Adrenal gland (tissue), 5 donors: ENCODE measurements around the gene ST6GALNAC4.

ENCODE experiments used
- CTCF ChIP-seq, 6 experiments: fragments of 450-650 bp in 4 of 6; fragments of 200-600 bp in 2 of 6; sonication (generic) in 1 of 6; IDR thresholded peaks; 1 replicate in 5 of 6; 2 replicates in 1 of 6; pipeline versions ENCODE4 v1.5.1 to v1.8.0; 2016 to 2021; ENCODE audit warnings: antibody characterized with exemption in 6 of 6, mild to moderate bottlenecking in 2 of 6, moderate library complexity in 1 of 6
- POLR2A ChIP-seq, 2 donors: fragments of 450-650 bp; IDR thresholded peaks; one replicate each; pipeline ENCODE4 v1.6.1; 2017; ENCODE audit warnings: antibody characterized with exemption in 2 of 2, mild to moderate bottlenecking in 2 of 2, moderate library complexity in 1 of 2
- donor health status: DM: no; HTN: no; CAD: no.

DNA sequence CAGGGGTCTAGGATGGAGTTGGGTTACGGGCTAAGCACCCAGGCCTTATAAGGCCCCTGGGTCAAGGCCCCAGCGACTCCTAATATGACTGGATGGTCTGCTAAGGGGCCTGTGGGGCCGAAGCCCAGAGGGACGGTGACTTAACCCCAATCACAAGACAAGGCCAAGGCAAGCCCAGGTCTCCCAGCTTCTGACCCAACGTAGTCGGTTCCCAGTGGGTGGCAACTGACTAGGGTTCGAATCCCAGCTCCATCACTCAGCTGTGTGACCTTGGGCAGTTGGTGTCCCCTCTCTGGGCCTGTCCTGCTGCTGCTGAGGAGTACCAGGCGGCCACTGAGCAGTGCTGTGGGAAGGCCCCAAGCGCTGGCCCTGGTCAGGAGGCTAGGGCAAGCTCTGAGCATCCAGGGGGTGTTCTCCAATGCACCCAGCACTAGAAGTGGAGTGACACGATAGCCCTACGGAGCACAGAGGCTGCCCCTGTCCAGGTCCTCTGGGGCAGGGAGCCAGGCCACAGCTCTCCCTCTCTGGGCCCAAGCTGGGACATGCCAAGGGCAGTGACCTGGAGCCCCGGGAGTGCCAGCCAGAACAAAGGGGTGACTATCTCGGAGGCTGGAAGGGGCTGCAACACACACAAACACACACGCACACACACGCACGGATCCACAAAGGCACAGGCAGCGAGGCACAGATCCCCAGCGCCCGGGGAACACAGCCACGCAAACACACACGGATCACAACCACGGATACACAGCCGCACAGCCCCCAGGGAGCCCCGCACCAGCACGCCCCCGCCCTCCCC lies 39.9 kb downstream of the ST6GALNAC4 start:
- TF ChIP-seq CTCF (IDR thresholded peaks at IDR 0.05) (no peak), POLR2A (IDR thresholded peaks at IDR 0.05) (no peak)
